Measurements from ENCODE around the gene PRKCB. TPM values are rescaled to one million over a fixed set of nuclear protein-coding genes. Genes with fewer than 3 reads are reported as not detected.

PRKCB gene
- total RNA-seq, 1 experiment from 2014 or later: not detected

GRCh38 chr16:23976524-23976923, 140.7 kb downstream of the PRKCB start:
- H3K4me3 ChIP-seq (ENCODE audit: low read length): no peak overlapping the region
- no peaks in the 10 kb centered on the region for H3K9me2 ChIP-seq (replicated peaks; ENCODE audit: low read length)
- H3K4me1 ChIP-seq (ENCODE audit: insufficient read depth, low read length): no peaks in the 10 kb centered on the region
- CTCF ChIA-PET: no interaction called here
- no peaks in the 10 kb centered on the region for H3K36me3 ChIP-seq (ENCODE audit: low read depth, low read length)
- H3K9me3 ChIP-seq (ENCODE audit: low read length): no peaks in the 10 kb centered on the region
- no TSS peak for BruUV-seq (replicated peaks)
- H3K9ac ChIP-seq (ENCODE audit: low read length): no peak overlapping the region
- POLR2A ChIA-PET (ENCODE audit: unreplicated experiment): no interaction called here
- no peak overlapping the region for H2AFZ ChIP-seq (ENCODE audit: low read length)
- no peaks in the 10 kb centered on the region for H3K79me2 ChIP-seq (ENCODE audit: low read length)
- TF ChIP-seq EZH2 (IDR thresholded peaks at IDR 0.05; ENCODE audit: low read length, unreplicated experiment) (no peak), CTCF (conservative IDR thresholded peaks at IDR 0.05; ENCODE audit: low read depth, low read length) (no peak), EZH2phosphoT487 (IDR thresholded peaks at IDR 0.05; ENCODE audit: borderline replicate concordance, low read length) (no peak)
- DNase-seq (no peak), ATAC-seq (no peak)
- intact Hi-C loops (cut with micrococcal nuclease): no loop called here
- H3K27ac ChIP-seq (ENCODE audit: low read length): no peak overlapping the region
- H3K4me2 ChIP-seq (ENCODE audit: low read length): no peak overlapping the region
- no peaks in the 10 kb centered on the region for H4K20me1 ChIP-seq (ENCODE audit: low read length)
- peaks cover 17% of the 10 kb centered on the region for H3K27me3 ChIP-seq (ENCODE audit: low read length)
- no peaks in the 10 kb centered on the region for H3F3A ChIP-seq (ENCODE audit: low read length, unreplicated experiment)

DNA sequence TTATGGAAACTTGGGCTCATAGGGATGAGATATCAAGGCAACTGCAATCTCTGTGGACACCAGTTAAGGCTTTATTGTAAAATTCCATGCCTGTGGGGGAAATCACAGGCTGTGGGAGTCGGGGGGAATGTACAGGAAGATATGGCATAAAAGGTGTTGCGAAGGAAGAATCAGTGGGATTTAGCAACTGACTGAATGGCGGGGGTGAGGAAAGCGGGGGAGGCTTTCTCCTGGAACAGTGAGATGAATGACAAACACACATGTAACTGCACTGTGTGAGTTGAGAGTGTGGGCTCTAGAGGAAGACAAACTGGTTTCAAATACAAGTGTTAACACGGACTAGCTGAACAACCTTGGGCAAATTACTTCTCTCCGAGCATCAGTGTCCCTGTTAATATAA, 143.7 kb downstream of the PRKCB start:
- H3K9ac ChIP-seq (ENCODE audit: low read length): no peak overlapping the region
- intact Hi-C loops (cut with micrococcal nuclease): no loop called here
- CTCF ChIA-PET: no interaction called here
- no peaks in the 10 kb centered on the region for H4K20me1 ChIP-seq (ENCODE audit: low read length)
- no peak for ATAC-seq
- H2AFZ ChIP-seq (ENCODE audit: low read length): no peak overlapping the region
- H3K4me3 ChIP-seq (ENCODE audit: low read length): no peak overlapping the region
- no peaks in the 10 kb centered on the region for H3K4me1 ChIP-seq (ENCODE audit: insufficient read depth, low read length)
- BruUV-seq (replicated peaks): no TSS peak
- H3K36me3 ChIP-seq (ENCODE audit: low read depth, low read length): no peaks in the 10 kb centered on the region
- H3K79me2 ChIP-seq (ENCODE audit: low read length): no peaks in the 10 kb centered on the region
- no peaks in the 10 kb centered on the region for H3K9me2 ChIP-seq (replicated peaks; ENCODE audit: low read length)
- no peak for DNase-seq
- POLR2A ChIA-PET (ENCODE audit: unreplicated experiment): no interaction called here
- no peaks in the 10 kb centered on the region for H3F3A ChIP-seq (ENCODE audit: low read length, unreplicated experiment)
- TF ChIP-seq CTCF (conservative IDR thresholded peaks at IDR 0.05; ENCODE audit: low read depth, low read length): no peak
- no peak for TF ChIP-seq EZH2 (IDR thresholded peaks at IDR 0.05; ENCODE audit: low read length, unreplicated experiment)
- no peak for TF ChIP-seq EZH2phosphoT487 (IDR thresholded peaks at IDR 0.05; ENCODE audit: borderline replicate concordance, low read length)
- H3K27ac ChIP-seq (ENCODE audit: low read length): no peak overlapping the region
- H3K27me3 ChIP-seq (ENCODE audit: low read length): peaks cover 17% of the 10 kb centered on the region
- no peaks in the 10 kb centered on the region for H3K9me3 ChIP-seq (ENCODE audit: low read length)
- no peak overlapping the region for H3K4me2 ChIP-seq (ENCODE audit: low read length)

- Histone ChIP-seq H3K4me2 (ENCODE audit: low read length) (no peak overlapping the region), H3K36me3 (ENCODE audit: low read depth, low read length) (no peaks in the 10 kb centered on the region), H4K20me1 (ENCODE audit: low read length) (no peaks in the 10 kb centered on the region), H2AFZ (ENCODE audit: low read length) (no peak overlapping the region), H3K9me3 (ENCODE audit: low read length) (no peaks in the 10 kb centered on the region), H3K9ac (ENCODE audit: low read length) (no peak overlapping the region), H3K4me3 (ENCODE audit: low read length) (no peak overlapping the region), H3K79me2 (ENCODE audit: low read length) (no peaks in the 10 kb centered on the region), H3K27me3 (ENCODE audit: low read length) (peaks cover 17% of the 10 kb centered on the region), H3K27ac (ENCODE audit: low read length) (no peak overlapping the region), H3K9me2 (replicated peaks; ENCODE audit: low read length) (no peaks in the 10 kb centered on the region), H3K4me1 (ENCODE audit: insufficient read depth, low read length) (no peaks in the 10 kb centered on the region), H3F3A (ENCODE audit: low read length, unreplicated experiment) (no peaks in the 10 kb centered on the region)
- ChIA-PET CTCF (no interaction called here), POLR2A (ENCODE audit: unreplicated experiment) (no interaction called here)
- ATAC-seq (no peak), DNase-seq (no peak)
- intact Hi-C loops (cut with micrococcal nuclease): no loop called here
- BruUV-seq (replicated peaks): no TSS peak
- no peak for TF ChIP-seq CTCF (conservative IDR thresholded peaks at IDR 0.05; ENCODE audit: low read depth, low read length)
- TF ChIP-seq EZH2phosphoT487 (IDR thresholded peaks at IDR 0.05; ENCODE audit: borderline replicate concordance, low read length): no peak
- no peak for TF ChIP-seq EZH2 (IDR thresholded peaks at IDR 0.05; ENCODE audit: low read length, unreplicated experiment)
Measured at GRCh38 chr16:23979982-23980381, 144.2 kb downstream of the PRKCB start.

Data from PC-3 (cell line).